ENCODE measurements around the gene DENR.

DENR gene

DNA sequence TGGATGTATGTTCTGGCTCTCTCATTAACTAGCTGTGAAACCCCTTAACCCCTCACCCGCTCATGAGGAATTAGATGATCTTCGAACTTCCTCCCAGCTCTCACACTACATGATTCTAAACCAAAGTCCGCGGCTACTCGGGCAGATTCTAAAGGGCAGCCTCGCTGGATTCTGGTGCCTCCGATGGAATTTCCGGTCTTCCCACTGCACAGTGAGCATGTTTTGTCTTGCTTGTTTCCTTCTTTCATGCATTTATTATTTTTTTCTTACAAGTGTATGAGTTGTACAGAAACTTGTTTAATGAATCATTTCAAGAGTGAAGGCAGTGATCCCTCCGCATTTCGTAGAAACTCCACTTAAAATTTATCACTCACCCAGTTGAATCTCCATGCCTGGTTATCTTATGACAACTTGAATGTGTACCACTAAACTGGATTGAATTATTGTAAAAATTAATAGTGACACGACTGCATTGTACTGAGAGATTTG lies 31.5 kb upstream of the DENR start:
- Histone ChIP-seq H3K9ac (no peak overlapping the region), H3K27ac (no peak overlapping the region), H3K4me3 (IDR thresholded peaks at IDR 0.05; ENCODE audit: insufficient read depth, low read depth, low read length) (no peak overlapping the region), H3K4me2 (no peak overlapping the region), H3K36me3 (ENCODE audit: insufficient read depth) (no peaks in the 10 kb centered on the region), H4K20me1 (ENCODE audit: insufficient read depth) (no peaks in the 10 kb centered on the region), H2AFZ (ENCODE audit: low read depth) (no peak overlapping the region), H3K79me2 (ENCODE audit: insufficient read depth, low read depth) (no peaks in the 10 kb centered on the region), H3K4me1 (ENCODE audit: low read depth, poor library complexity, severe bottlenecking) (peaks cover 14% of the 10 kb centered on the region), H3K27me3 (ENCODE audit: insufficient read depth, low read depth) (no peaks in the 10 kb centered on the region)
- no peak for TF ChIP-seq CTCF (conservative IDR thresholded peaks at IDR 0.05; ENCODE audit: low read depth, low read length)

DNA sequence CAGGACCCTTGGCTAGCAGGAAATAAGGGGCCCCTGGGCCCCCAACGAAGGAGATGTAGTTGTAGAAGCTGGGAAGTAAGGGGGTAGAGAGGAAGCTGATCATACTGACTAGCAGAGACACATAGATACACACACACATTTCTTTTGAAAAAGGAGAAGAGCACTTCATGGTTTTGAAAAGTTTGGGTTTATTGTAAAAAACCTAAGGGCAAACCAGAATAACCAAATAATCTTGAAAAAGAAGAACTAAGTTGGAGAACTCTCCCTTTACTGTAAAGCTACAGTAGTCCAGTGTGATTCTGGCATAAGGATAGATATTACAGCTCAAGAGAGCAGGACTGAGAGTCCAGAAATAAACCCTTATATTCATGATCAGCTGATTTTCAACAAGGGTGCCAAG lies 30.2 kb upstream of the DENR start:
- Histone ChIP-seq H3K4me3 (IDR thresholded peaks at IDR 0.05; ENCODE audit: insufficient read depth, low read depth, low read length) (no peak overlapping the region), H3K27me3 (ENCODE audit: insufficient read depth, low read depth) (no peaks in the 10 kb centered on the region), H3K27ac (no peak overlapping the region), H4K20me1 (ENCODE audit: insufficient read depth) (no peaks in the 10 kb centered on the region), H3K79me2 (ENCODE audit: insufficient read depth, low read depth) (no peaks in the 10 kb centered on the region), H3K4me1 (ENCODE audit: low read depth, poor library complexity, severe bottlenecking) (peaks cover 14% of the 10 kb centered on the region), H3K9ac (no peak overlapping the region), H2AFZ (ENCODE audit: low read depth) (no peak overlapping the region), H3K36me3 (ENCODE audit: insufficient read depth) (no peaks in the 10 kb centered on the region), H3K4me2 (no peak overlapping the region)
- no peak for TF ChIP-seq CTCF (conservative IDR thresholded peaks at IDR 0.05; ENCODE audit: low read depth, low read length)

GRCh38 chr12:122724641-122725243 lies 27.9 kb upstream of the DENR start:
- H3K79me2 ChIP-seq (ENCODE audit: insufficient read depth, low read depth), result no peaks in the 10 kb centered on the region
- no peak overlapping the region for H3K27ac ChIP-seq
- no peaks in the 10 kb centered on the region for H3K27me3 ChIP-seq (ENCODE audit: insufficient read depth, low read depth)
- no peak overlapping the region for H3K9ac ChIP-seq
- no peak overlapping the region for H2AFZ ChIP-seq (ENCODE audit: low read depth)
- no peak overlapping the region for H3K4me3 ChIP-seq (IDR thresholded peaks at IDR 0.05; ENCODE audit: insufficient read depth, low read depth, low read length)
- no peak overlapping the region for H3K4me2 ChIP-seq
- no peaks in the 10 kb centered on the region for H4K20me1 ChIP-seq (ENCODE audit: insufficient read depth)
- no peak for TF ChIP-seq CTCF (conservative IDR thresholded peaks at IDR 0.05; ENCODE audit: low read depth, low read length)
- peaks cover 14% of the 10 kb centered on the region for H3K4me1 ChIP-seq (ENCODE audit: low read depth, poor library complexity, severe bottlenecking)
- H3K36me3 ChIP-seq (ENCODE audit: insufficient read depth), result no peaks in the 10 kb centered on the region

GRCh38 chr12:122725452-122726079 lies 27.1 kb upstream of the DENR start:
- no peaks in the 10 kb centered on the region for H3K79me2 ChIP-seq (ENCODE audit: insufficient read depth, low read depth)
- H3K9ac ChIP-seq, result no peak overlapping the region
- no peak overlapping the region for H2AFZ ChIP-seq (ENCODE audit: low read depth)
- H4K20me1 ChIP-seq (ENCODE audit: insufficient read depth), result no peaks in the 10 kb centered on the region
- H3K4me1 ChIP-seq (ENCODE audit: low read depth, poor library complexity, severe bottlenecking), result peaks cover 9% of the 10 kb centered on the region
- H3K4me2 ChIP-seq, result no peak overlapping the region
- H3K27ac ChIP-seq, result no peak overlapping the region
- no peak for TF ChIP-seq CTCF (conservative IDR thresholded peaks at IDR 0.05; ENCODE audit: low read depth, low read length)
- H3K27me3 ChIP-seq (ENCODE audit: insufficient read depth, low read depth), result no peaks in the 10 kb centered on the region
- no peaks in the 10 kb centered on the region for H3K36me3 ChIP-seq (ENCODE audit: insufficient read depth)
- no peak overlapping the region for H3K4me3 ChIP-seq (IDR thresholded peaks at IDR 0.05; ENCODE audit: insufficient read depth, low read depth, low read length)
